Peyer's patch (tissue), 4 donors: ENCODE data around the gene ANXA9.

Experiments
- POLR2A ChIP-seq, 2 donors: fragments of 450-650 bp; IDR thresholded peaks; one replicate each; pipeline ENCODE4 v1.5.1; 2017; ENCODE audit warnings: antibody characterized with exemption in 2 of 2, mild to moderate bottlenecking in 2 of 2, moderate library complexity in 2 of 2
- TF ChIP-seq, protein P1 (sequence below), 6 experiments: fragments of 450-650 bp in 4 of 6; fragments of 200-600 bp in 2 of 6; sonication (generic) in 1 of 6; IDR thresholded peaks; one replicate each; pipeline ENCODE4 v1.5.1; 2017 to 2019; ENCODE audit warnings: antibody characterized with exemption in 6 of 6, mild to moderate bottlenecking in 3 of 6, moderate library complexity in 1 of 6

DNA sequence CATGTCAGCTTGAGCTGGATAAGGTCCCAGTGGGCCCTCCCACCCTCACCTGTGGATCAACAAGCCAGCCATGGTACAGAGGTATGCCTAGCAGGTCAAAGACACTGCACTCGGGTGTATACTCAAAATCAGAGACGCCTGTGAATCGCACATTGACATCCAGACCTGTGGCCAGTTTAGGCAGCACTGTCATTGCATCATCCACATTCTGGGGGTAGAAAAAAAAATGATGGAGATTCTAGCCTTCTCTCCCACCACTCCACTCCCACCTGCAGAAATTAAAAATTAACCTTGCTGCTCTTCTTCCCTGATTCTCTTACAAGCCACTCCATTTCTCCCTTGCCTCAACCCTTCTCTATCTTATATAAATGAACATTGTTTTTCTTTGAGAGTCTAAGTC is 18.3 kb downstream of the ANXA9 start:
- TF ChIP-seq, protein P1, sequence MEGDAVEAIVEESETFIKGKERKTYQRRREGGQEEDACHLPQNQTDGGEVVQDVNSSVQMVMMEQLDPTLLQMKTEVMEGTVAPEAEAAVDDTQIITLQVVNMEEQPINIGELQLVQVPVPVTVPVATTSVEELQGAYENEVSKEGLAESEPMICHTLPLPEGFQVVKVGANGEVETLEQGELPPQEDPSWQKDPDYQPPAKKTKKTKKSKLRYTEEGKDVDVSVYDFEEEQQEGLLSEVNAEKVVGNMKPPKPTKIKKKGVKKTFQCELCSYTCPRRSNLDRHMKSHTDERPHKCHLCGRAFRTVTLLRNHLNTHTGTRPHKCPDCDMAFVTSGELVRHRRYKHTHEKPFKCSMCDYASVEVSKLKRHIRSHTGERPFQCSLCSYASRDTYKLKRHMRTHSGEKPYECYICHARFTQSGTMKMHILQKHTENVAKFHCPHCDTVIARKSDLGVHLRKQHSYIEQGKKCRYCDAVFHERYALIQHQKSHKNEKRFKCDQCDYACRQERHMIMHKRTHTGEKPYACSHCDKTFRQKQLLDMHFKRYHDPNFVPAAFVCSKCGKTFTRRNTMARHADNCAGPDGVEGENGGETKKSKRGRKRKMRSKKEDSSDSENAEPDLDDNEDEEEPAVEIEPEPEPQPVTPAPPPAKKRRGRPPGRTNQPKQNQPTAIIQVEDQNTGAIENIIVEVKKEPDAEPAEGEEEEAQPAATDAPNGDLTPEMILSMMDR (IDR thresholded peaks at IDR 0.05): no peak
- no peak for TF ChIP-seq POLR2A (IDR thresholded peaks at IDR 0.05)
